HG03175 (cell line): ENCODE measurements around the gene ABCC4.

Experiments used
- ATAC-seq: cut with Tn5 transposase; IDR thresholded peaks from one replicate; pipeline ENCODE4 v1.9.1; 2021; ENCODE audit warnings: mild to moderate bottlenecking, moderate library complexity; ENCODE audit not compliant: unreplicated experiment

Gene ABCC4

DNA sequence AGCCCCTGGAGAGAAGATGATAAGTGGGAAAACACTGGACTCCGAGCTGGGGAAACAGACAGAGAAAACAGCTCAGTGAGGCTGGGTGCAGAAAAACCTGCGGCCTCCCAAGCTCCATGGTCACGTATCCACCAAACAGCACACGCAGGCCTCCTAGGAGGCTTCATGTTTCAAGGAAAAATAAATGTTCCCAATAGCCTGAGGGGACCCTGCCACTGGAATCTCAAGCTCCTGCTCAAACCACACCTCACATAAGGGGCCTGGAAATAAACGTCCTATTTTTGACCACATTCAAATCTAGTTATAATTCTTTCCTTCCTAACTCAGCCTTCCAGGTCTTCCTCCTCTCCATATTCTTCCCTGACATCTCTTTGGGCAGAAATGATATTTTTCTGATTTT, 225.7 kb downstream of the ABCC4 start:
- ATAC-seq: no peak

- no peak for ATAC-seq
Measured at GRCh38 chr13:95074820-95075219, 226.4 kb downstream of the ABCC4 start.

- no peak for ATAC-seq
Measured at GRCh38 chr13:95073747-95074311, 227.4 kb downstream of the ABCC4 start.

DNA sequence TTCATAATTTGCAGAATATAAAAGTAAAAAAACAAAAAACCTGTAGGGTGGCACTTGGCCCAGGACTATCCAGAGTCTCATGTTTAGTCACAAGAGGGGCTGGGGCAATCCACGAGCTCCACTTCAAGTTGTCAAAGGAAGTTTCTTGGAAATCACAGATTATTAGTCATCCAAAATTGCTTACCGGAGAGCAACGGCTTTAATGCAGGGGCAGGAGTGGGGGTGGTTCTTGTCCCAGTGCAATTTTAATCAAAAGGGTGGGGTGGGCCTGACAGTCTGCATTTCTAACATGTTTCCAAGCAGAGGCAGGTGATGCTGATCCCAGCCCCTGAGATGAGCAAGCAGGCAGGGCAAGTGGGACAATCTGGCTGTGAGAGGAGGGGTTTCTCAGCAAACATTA, 233.9 kb downstream of the ABCC4 start:
- ATAC-seq: no peak

DNA sequence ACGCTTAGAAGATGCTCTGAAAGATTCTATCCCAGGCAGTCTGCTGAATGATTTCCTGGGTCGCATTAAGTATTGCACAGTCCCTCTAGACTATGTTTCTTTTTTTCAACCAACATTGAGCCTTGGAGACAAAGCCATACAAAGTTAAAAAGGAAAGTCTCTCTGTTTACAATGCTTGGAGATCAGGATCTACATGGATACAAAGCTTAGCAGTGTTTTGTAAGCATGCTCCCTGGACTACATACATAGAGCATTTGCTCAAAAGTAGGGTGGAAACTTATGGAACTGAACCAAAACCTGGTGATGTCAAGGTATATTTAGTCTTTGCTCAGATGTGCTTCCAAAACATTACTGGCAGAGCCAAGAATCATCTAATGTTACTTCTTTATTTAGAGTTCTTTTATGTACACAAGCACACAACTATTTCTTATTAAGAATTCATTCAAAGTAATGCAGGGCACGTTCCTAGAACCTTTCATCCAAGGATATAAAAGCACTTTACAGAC, 241.2 kb downstream of the ABCC4 start:
- ATAC-seq: no peak

- no peak for ATAC-seq
Measured at GRCh38 chr13:95059306-95059705, 241.9 kb downstream of the ABCC4 start.

GRCh38 chr13:95058680-95059079, 242.6 kb downstream of the ABCC4 start:
- no peak for ATAC-seq

- no peak for ATAC-seq
Measured at GRCh38 chr13:95056266-95056665, 245.0 kb downstream of the ABCC4 start.

- ATAC-seq: no peak
Measured at GRCh38 chr13:95050800-95051615, 250.2 kb downstream of the ABCC4 start.

- no peak for ATAC-seq
Measured at GRCh38 chr13:95049772-95050171, 251.5 kb downstream of the ABCC4 start.

DNA sequence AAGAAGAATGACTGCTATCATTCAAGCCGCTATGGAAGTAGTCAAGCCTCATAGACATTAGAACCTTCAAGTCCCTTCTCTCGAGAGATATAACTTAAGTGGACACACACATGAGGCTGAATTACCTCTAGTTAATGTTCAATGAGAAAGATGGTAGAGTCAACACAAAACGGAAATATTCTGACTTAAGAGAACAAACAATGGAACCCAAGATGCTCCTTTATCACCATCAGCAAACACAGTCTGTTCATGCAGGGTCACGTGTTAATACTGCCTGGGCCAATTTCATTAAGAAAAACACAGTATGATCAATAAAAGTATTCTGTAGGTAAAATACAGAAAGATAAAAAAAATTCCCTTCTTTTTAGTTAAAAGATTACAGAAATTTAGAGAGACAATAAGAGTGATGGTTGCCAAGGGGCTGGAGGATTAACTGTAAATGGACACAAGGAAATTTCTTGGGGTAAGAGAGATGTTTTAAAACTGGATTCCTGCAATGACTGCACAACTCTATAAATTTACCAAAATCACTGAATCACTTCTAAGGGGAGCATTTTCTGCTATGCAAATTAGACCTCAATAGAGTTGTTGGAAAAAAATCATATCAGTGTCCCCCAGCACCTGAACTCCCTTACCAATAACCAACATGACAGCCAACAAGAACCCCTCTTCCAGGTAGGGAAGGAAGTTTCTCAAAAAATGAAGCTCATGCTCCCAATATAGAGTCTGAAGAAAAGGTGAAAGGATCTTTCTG, 256.6 kb downstream of the ABCC4 start:
- ATAC-seq: no peak

GRCh38 chr13:95039415-95039814, 261.8 kb downstream of the ABCC4 start:
- no peak for ATAC-seq

DNA sequence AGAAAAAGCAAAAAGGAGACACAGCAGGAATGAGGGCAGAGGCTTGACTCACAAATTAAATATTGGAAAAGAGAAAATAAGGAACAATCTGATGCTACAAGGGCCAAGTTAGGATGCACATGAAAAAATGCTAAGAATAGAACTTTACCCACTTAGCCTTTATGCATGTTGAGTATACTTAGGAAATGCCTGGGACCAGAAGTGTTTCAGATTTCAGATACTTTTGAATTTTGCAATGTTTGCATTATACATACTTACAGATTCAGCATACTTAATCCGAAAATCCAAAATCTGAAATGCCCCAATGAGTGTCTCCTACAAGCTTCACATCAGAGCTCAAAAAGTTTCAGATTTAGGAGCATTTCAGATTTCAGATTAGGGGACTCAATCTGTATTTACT, 262.3 kb downstream of the ABCC4 start:
- ATAC-seq: no peak

DNA sequence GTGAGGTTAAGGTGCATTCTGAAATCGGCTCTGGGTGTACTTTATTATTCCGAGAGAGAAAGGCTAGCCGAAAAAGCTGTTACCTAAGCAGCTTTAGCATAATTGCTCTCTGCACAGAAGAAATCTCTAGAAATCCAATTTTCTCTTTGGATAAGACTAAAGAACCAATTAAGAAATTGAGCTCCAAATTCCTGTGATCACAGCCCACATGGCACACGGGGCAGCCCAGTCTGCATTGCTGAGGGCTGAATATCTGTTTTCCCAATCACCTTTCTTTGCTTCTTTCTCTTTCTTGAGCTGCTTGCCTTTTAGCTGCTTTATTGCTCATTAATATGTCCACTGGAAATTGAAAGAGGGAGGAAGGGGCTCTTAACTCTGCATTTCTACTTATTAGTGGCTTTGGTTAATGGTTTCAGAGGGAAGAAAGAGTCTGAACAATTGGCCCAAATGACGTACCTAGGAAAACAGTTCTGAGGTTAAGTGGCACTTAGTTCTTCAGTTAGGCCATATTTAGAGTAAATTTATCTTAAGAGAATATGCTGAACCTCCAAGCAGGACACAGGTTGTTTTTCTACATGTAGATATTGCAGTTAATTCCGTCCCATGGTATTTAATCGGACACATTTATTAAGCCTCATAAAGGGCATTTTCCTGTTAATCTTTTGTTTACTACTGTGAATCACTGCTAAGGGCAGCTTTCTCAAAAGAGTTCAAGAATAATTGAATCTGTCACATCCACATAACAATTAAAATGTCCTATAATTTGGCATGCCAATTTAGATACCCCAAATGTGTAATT, 265.7 kb downstream of the ABCC4 start:
- no peak for ATAC-seq

DNA sequence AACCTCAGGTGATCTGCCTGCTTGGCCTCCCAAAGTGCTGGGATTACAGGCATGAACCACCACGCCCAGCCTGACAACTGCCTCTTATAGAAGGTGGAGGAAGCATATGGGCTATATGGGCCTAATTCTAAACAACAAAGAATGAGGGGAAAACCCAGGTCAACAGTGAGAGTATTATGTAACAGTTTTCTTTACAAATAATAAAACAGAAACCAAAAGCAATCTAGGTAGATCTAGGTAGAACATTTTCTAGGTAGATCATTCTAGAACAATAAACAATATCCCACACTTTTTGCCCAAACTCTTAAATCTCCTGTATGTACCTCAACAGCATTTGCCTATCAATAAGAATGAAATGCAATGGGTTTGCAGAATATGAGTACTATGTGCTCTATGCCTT, 267.4 kb downstream of the ABCC4 start:
- no peak for ATAC-seq

DNA sequence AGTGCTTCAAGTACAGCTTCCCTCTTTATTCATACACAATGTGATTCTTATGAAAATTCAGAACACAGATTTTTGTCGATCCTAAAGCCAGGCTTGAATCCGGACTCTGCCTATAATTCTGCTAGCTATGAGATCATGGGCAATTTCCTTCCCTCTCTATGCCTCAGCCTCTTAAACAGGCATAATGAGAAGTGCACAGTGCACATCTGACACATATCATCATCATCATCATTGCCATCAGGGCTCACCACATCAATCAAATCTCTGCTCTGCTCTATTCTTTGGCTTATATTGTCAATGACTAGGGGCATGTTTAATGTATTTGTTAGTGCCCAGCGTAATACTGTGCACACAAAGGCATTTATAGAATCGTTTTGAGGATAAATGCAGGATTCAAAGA, 269.1 kb downstream of the ABCC4 start:
- no peak for ATAC-seq

DNA sequence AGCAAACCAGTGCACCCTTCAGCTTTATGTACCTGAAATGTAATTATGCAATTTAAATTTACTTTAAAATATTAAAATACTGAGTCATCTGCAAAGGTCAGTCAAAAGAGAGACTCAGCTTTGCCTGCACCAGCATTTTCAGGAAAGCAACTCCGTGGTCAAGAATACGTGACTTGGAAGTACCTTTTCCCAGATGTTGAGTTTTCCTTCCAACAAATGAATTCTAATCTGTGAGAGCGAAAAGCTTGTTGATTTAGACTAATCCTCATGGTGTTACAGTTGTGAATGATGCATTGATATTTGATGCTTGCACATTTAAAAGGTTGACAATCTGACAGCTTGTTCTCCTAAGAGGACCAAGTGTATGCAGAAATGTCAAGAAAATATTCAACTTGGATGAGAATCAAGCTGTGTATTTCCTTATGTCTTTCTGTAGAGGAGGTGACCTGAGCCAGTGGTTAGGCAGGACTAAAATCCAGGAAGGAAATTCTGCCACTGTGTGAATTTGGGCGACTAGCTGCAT, 270.4 kb downstream of the ABCC4 start:
- ATAC-seq: no peak

DNA sequence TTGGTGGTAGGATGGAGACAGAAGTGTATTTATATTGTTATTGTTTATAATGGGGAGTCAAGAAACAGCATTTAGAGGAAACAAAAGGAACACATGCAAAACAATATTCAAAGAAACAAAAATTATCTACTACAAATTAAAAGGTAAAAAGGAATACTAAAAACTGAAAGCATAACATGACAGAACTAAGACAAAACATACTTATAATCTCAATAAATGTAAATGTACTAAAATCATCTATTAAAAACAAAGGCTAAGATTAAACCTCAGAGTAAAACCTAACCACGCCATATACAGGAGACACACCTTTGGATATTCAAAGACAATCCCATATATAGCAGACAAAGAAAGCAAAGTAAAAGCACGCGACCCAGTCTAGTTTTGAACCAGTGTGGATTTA, 273.6 kb downstream of the ABCC4 start:
- ATAC-seq: no peak

DNA sequence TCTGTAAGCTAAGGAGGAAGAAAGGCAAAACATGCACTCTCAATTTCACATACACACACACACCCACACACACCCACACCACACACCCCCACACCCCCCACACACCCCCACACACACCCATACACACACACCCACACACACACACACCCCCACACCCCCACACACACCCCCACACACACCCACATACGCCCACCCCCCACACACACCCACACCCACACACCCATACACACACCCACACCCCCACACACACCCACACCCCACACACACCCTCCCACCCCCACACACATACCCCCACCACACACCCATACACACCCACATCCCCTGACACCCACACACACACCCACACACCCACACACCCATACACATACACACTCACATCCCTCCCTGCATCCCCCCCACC, 276.1 kb downstream of the ABCC4 start:
- ATAC-seq: no peak

DNA sequence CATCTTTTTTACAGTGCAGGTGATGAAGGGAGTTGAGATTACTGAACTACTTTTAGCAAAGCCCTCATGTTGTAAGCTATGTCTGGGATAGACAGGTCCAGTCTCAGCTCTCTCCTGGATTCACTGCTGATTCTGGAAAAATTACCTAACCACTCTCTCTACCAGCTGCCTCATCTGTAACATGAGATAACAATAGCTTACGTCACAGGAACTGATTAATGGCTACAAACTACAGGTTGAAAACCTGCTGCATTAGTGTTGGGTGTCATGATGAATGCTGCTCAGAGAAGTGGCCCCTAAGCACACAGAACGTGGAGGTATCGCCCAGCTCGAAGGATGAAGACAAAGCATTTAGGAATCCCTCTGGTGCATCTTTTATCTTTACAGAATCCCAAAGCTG, 277.8 kb downstream of the ABCC4 start:
- no peak for ATAC-seq
